HEK293 (cell line): ENCODE measurements around the gene ZNHIT3.

Source experiments
- CTCF ChIA-PET: fragments of 350-600 bp; formaldehyde crosslinking; extraction: SDS; loops from one replicate; lab custom pipeline; 2021; ENCODE audit warnings: antibody characterized with exemption; lab: Yijun Ruan, JAX
- POLR2A ChIA-PET: fragments of 300-600 bp; formaldehyde crosslinking; extraction: SDS; loops from one replicate; lab custom pipeline; 2020; ENCODE audit warnings: antibody characterized with exemption, inconsistent platforms; lab: Yijun Ruan, JAX
- H3K27ac ChIP-seq: fragments of 200-500 bp; sonication (Bioruptor generic); 2 replicates; pipeline ENCODE4 v1.5.1; 2014; ENCODE audit warnings: low read depth, low read length, control low read depth, inconsistent platforms; ENCODE audit errors: extremely low read depth
- H3K36me3 ChIP-seq, 2 experiments: fragments of 200-500 bp in 1 of 2; sonication (Bioruptor generic) in 1 of 2; 1 replicate in 1 of 2; 2 replicates in 1 of 2; pipeline ENCODE4 v1.5.1; 2014 to 2017; ENCODE audit warnings: inconsistent platforms in 2 of 2, low read length in 2 of 2; ENCODE audit not compliant: control insufficient read depth in 2 of 2, insufficient read depth in 1 of 2
- H3K4me1 ChIP-seq: fragments of 200-500 bp; sonication (Bioruptor generic); 2 replicates; pipeline ENCODE4 v1.5.1; 2014; ENCODE audit warnings: mild to moderate bottlenecking, low read length, inconsistent platforms; ENCODE audit not compliant: control insufficient read depth, insufficient read depth
- H3K4me3 ChIP-seq: 2 replicates; pipeline ENCODE4 v1.5.1; 2011; ENCODE audit warnings: low read depth, mild to moderate bottlenecking, control low read depth, low read length, moderate library complexity
- H3K9me3 ChIP-seq: fragments of 200-500 bp; sonication (Bioruptor generic); 2 replicates; pipeline ENCODE4 v1.5.1; 2014; ENCODE audit warnings: low read depth, low read length, inconsistent platforms; ENCODE audit not compliant: control insufficient read depth, insufficient read depth
- HOXA7 ChIP-seq: sonication (generic); formaldehyde crosslinking; IDR thresholded peaks from 2 replicates; pipeline ENCODE4 v1.8.1; 2022; ENCODE audit warnings: missing genetic modification reagents, borderline replicate concordance
- KLF9 ChIP-seq: fragments of 450-650 bp; formaldehyde crosslinking; IDR thresholded peaks from 2 replicates; pipeline ENCODE4 v1.5.1; 2016; ENCODE audit warnings: missing biosample characterization, missing genetic modification characterization, low read depth
- MZF1 ChIP-seq: fragments of 450-650 bp; formaldehyde crosslinking; IDR thresholded peaks from 2 replicates; pipeline ENCODE4 v1.5.1; 2017; ENCODE audit warnings: missing biosample characterization, missing genetic modification characterization, borderline replicate concordance
- PRDM4 ChIP-seq: fragments of 450-650 bp; formaldehyde crosslinking; IDR thresholded peaks from 2 replicates; pipeline ENCODE4 v1.5.1; 2017; ENCODE audit warnings: missing biosample characterization, missing genetic modification characterization
- RBAK ChIP-seq: fragments of 450-650 bp; formaldehyde crosslinking; IDR thresholded peaks from 2 replicates; pipeline ENCODE4 v1.5.1; 2016; ENCODE audit warnings: missing biosample characterization, missing genetic modification characterization
- SALL2 ChIP-seq: fragments of 450-650 bp; formaldehyde crosslinking; IDR thresholded peaks from 2 replicates; pipeline ENCODE4 v1.5.0; 2017; ENCODE audit warnings: missing biosample characterization, mild to moderate bottlenecking, missing genetic modification characterization, borderline replicate concordance
- TSHZ1 ChIP-seq: fragments of 450-650 bp; formaldehyde crosslinking; IDR thresholded peaks from 2 replicates; pipeline ENCODE4 v1.5.1; 2016; ENCODE audit warnings: missing biosample characterization, missing genetic modification characterization, borderline replicate concordance
- ZBTB21 ChIP-seq: fragments of 450-650 bp; formaldehyde crosslinking; IDR thresholded peaks from 2 replicates; pipeline ENCODE4 v1.5.1; 2017; ENCODE audit warnings: missing biosample characterization, missing genetic modification characterization
- ZBTB44 ChIP-seq: fragments of 450-650 bp; IDR thresholded peaks from 2 replicates; pipeline ENCODE4 v1.5.1; 2018; ENCODE audit warnings: missing biosample characterization, mild to moderate bottlenecking, missing genetic modification characterization
- ZNF10 ChIP-seq: fragments of 450-650 bp; formaldehyde crosslinking; IDR thresholded peaks from 2 replicates; pipeline ENCODE4 v1.5.1; 2017; ENCODE audit warnings: missing biosample characterization, missing genetic modification characterization
- ZNF157 ChIP-seq: fragments of 450-650 bp; formaldehyde crosslinking; IDR thresholded peaks from 2 replicates; pipeline ENCODE4 v1.5.1; 2016; ENCODE audit warnings: missing biosample characterization, missing genetic modification characterization
- ZNF211 ChIP-seq: fragments of 450-650 bp; formaldehyde crosslinking; IDR thresholded peaks from 2 replicates; pipeline ENCODE4 v1.5.1; 2016; ENCODE audit warnings: low read depth, missing biosample characterization, missing genetic modification characterization
- ZNF274 ChIP-seq, 2 experiments: fragments of 200-500 bp in 1 of 2; fragments of 450-650 bp in 1 of 2; sonication (Bioruptor generic) in 1 of 2; formaldehyde crosslinking in 1 of 2; IDR thresholded peaks; 2 replicates each; pipeline versions ENCODE4 v1.5.1 to v1.6.1; 2014 to 2016; ENCODE audit warnings: borderline replicate concordance in 1 of 2, inconsistent platforms in 1 of 2, low read length in 1 of 2, missing biosample characterization in 1 of 2, missing genetic modification characterization in 1 of 2
- ZNF404 ChIP-seq: fragments of 450-650 bp; formaldehyde crosslinking; IDR thresholded peaks from 2 replicates; pipeline ENCODE4 v1.5.1; 2017; ENCODE audit warnings: missing biosample characterization, missing genetic modification characterization
- ZNF510 ChIP-seq: fragments of 450-650 bp; formaldehyde crosslinking; IDR thresholded peaks from 2 replicates; pipeline ENCODE4 v1.5.1; 2018; ENCODE audit warnings: mild to moderate bottlenecking, missing genetic modification characterization, missing biosample characterization; ENCODE audit not compliant: insufficient replicate concordance
- ZNF580 ChIP-seq: fragments of 450-650 bp; formaldehyde crosslinking; IDR thresholded peaks from 2 replicates; pipeline ENCODE4 v1.5.1; 2016; ENCODE audit warnings: missing biosample characterization, missing genetic modification characterization
- ZNF645 ChIP-seq: fragments of 450-650 bp; formaldehyde crosslinking; IDR thresholded peaks from 2 replicates; pipeline ENCODE4; 2016; ENCODE audit warnings: missing biosample characterization, missing genetic modification characterization
- ZNF768 ChIP-seq: fragments of 450-650 bp; formaldehyde crosslinking; IDR thresholded peaks from 2 replicates; pipeline ENCODE4 v1.5.1; 2018; ENCODE audit warnings: missing biosample characterization, mild to moderate bottlenecking, missing genetic modification characterization
- ZNF837 ChIP-seq: fragments of 450-650 bp; formaldehyde crosslinking; IDR thresholded peaks from 2 replicates; pipeline ENCODE4 v1.5.1; 2016; ENCODE audit warnings: missing biosample characterization, missing genetic modification characterization
- ZSCAN23 ChIP-seq: fragments of 450-650 bp; formaldehyde crosslinking; IDR thresholded peaks from 2 replicates; pipeline ENCODE4 v1.5.1; 2016; ENCODE audit warnings: missing biosample characterization, missing genetic modification characterization
- ZSCAN30 ChIP-seq: fragments of 450-650 bp; IDR thresholded peaks from 2 replicates; pipeline ENCODE4 v1.5.1; 2018; ENCODE audit warnings: missing biosample characterization, mild to moderate bottlenecking, missing genetic modification characterization, moderate library complexity
- TF ChIP-seq, protein P1 (sequence below): fragments of 450-650 bp; formaldehyde crosslinking; IDR thresholded peaks from 2 replicates; pipeline ENCODE4 v1.5.1; 2016; ENCODE audit warnings: missing biosample characterization, missing genetic modification characterization
- TF ChIP-seq, protein P2 (sequence below): fragments of 450-650 bp; formaldehyde crosslinking; IDR thresholded peaks from 2 replicates; pipeline ENCODE4 v1.5.1; 2017; ENCODE audit warnings: missing biosample characterization, missing genetic modification characterization

ZNHIT3 gene

DNA sequence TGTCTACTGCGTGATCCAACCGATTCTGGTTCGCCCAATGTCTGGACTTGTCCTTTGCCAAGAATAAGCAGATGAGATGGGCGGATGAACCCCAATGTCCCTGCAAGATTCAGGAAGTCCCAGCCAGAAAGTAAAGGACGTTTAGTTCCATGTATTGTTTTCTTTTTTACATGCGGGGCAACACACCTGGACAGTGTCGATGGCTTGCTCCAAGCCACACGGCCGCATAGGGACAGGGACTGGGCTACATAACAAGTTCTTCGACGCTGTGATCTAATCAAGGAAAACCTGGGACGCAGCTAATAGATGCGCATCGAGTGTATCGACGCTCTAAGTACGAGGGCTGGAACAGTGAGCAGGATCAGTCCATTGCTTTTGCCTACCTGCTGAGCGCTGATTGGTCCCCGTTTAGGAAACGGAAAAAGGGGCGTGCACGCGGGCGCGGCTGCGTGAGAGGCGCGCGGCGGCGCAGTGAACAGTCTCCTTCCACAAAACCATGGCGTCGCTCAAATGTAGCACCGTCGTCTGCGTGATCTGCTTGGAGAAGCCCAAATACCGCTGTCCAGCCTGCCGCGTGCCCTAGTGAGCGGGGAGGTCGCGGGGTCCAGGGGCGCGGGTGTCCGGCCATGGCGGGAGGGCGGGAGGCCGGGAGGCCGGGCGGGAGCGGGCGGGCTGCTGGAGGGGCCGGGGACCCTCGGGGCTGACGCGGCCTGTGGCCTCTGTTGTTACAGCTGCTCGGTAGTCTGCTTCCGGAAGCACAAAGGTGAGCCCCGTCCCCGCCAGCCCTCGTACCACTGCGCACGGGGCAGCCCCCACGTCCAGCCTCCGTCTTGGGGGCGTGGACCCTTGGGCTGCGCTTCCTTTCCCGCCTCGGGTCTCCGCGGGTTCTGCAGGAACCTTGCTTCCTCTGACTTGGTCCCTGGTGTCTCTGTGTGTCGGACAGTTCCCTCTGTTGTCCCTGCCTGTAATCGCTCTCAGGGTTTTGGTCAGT lies at the start of gene ZNHIT3:
Gene ZNHIT3 (plus strand): TSS at position 478 of the 991 bp plus-strand sequence. CDS start 19 bp downstream, at position 497.
- Histone ChIP-seq H3K4me3 (peak within 1 kb of the TSS; percentile 94), H3K36me3 (peaks cover 24 to 33% of the 10 kb centered on the region in 2 experiments), H3K27ac (peak within 1 kb of the TSS; percentile 64), H3K9me3 (no peaks in the 10 kb centered on the region), H3K4me1 (no peaks in the 10 kb centered on the region)
- ChIA-PET CTCF (interaction anchor here (0.6 to 1.9 kb wide), 2 partner anchors 69 to 338 kb away, joined by 3 to 12 read pairs; no protein-coding TSS in a partner anchor), POLR2A (interaction anchor here (0.6 to 1.6 kb wide), 9 partner anchors 9 to 861 kb away, joined by 3 to 9 read pairs (median 4); partner anchors contain the start of genes GGNBP2, LYZL6 and TAF15)
- TF ChIP-seq RBAK (tag by site-specific recombination) (no peak), HOXA7 (no peak), ZNF274 (IDR thresholded peaks at IDR 0.05; ENCODE audit: low read length) (no peak), ZNF274 (tag by site-specific recombination; IDR thresholded peaks at IDR 0.05; ENCODE audit: borderline replicate concordance) (no peak), ZNF645 (no peak), ZNF510 (tag by site-specific recombination) (no peak), ZNF837 (tag by site-specific recombination) (no peak), ZSCAN30 (peak; percentile 37; the same call in 1 of the 2 replicates), ZBTB21 (peak; percentile 55), ZNF10 (no peak), ZNF404 (no peak), ZNF157 (no peak), ZNF211 (tag by site-specific recombination) (no peak), ZNF768 (tag by site-specific recombination) (no peak), ZSCAN23 (tag by site-specific recombination) (no peak), SALL2 (no peak), PRDM4 (no peak), ZBTB44 (tag by site-specific recombination) (no peak), TSHZ1 (tag by site-specific recombination) (no peak), MZF1 (no peak), KLF9 (tag by site-specific recombination) (peak; percentile 98), ZNF580 (tag by site-specific recombination) (no peak)
- TF ChIP-seq, protein P1, sequence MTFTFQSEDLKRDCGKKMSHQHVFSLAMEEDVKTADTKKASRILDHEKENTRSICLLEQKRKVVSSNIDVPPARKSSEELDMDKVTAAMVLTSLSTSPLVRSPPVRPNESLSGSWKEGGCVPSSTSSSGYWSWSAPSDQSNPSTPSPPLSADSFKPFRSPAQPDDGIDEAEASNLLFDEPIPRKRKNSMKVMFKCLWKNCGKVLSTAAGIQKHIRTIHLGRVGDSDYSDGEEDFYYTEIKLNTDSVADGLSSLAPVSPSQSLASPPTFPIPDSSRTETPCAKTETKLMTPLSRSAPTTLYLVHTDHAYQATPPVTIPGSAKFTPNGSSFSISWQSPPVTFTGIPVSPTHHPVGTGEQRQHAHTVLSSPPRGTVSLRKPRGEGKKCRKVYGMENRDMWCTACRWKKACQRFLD (tag by site-specific recombination): no peak
- TF ChIP-seq, protein P2, sequence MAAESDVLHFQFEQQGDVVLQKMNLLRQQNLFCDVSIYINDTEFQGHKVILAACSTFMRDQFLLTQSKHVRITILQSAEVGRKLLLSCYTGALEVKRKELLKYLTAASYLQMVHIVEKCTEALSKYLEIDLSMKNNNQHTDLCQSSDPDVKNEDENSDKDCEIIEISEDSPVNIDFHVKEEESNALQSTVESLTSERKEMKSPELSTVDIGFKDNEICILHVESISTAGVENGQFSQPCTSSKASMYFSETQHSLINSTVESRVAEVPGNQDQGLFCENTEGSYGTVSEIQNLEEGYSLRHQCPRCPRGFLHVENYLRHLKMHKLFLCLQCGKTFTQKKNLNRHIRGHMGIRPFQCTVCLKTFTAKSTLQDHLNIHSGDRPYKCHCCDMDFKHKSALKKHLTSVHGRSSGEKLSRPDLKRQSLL (tag by site-specific recombination): no peak
